NCI-H510A treated with DMSO at 0.1 percent for 48 hours (cell line): Measurements from ENCODE around the gene HNRNPK.

ENCODE experiments used
- DNase-seq: peaks from one replicate; lab custom pipeline; 2025; lab: John Stamatoyannopoulos, UW

HNRNPK gene

GRCh38 chr9:83932851-83933250 lies 47.2 kb downstream of the HNRNPK start:
- DNase-seq = no peak

- no peak for DNase-seq
Observed at GRCh38 chr9:83932011-83932410, 48.0 kb downstream of the HNRNPK start.

DNA sequence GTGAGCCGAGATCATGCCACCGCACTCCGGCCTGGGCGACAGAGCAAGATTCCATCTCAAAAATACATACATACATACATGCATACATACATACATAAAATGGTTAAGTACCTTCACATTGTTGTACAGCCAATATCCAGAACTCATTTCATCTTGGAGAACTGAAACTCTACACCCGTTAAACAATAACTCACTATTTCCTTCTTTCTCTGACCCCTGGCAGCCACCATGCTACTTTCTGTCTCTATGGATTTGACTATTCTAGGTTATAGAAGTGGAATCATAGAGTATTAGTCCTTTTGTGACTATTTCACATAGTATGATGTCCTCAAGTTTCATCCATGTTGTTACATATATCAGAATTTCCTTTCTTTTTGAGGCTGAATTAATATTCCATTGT lies 49.1 kb downstream of the HNRNPK start:
- DNase-seq = no peak

DNA sequence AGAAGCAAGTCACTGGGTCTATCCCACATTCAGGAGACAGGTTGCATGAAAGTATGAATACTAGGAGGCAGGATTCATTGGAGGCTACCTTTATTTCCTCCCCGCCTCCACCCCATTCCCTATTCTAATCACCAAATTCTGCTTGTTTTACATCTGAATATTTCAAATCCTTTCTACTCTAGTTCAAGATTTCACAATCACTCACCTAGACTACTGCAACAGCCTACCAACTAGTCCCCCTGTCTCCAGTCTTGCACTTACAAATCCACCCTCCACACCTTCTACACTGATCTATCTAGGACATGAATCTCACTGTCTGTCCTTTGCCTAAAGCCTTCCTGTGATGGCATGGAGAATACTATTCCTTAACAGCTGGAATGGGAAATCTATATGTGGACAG lies 52.4 kb downstream of the HNRNPK start:
- no peak for DNase-seq

DNA sequence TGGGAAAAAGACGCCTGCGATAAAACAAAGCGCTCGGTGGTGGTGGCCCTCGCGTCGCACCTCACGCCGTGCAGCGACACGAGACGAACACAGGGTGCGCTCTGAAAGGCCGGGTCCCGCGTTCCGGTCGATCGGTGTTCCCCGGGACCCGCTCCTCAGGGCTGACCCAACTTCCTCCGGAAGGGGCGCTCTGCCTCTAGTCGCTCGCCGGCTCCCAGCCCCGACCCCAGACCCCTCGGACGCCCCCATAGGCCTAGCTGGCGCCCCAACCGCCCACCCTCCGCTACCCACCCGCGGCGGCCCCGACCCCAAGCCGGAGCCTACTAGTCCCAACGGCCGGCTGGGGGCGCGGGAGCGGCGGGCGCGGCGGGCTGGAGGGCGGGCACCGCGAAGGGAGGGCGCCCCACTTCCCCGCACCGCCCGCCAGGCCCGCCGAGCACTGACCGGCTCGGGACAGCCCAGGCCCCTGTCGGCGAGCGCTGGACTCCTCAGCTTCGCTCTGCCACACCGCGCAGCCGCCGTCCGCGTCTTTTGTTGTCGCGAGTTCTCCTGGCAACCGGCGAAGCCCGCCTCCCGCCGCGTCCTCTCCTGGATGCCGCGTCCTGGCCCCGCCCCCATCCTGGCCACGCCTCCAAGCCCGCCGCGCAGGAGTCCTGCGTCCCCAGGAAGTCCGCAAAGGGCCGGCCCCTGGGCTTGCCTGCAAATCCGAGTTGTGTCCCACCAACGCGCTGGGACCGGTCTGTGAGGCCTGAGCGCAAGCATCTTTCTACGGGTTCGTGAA lies 58.9 kb downstream of the HNRNPK start, which contains the start of gene KIF27:
Gene KIF27, minus strand, starts transcription at position 506 of the 781 bp plus-strand sequence. CDS start 5,841 bp downstream, outside the sequence.
- DNase-seq = peak; percentile 85

- peak; percentile 69 for DNase-seq
Observed at GRCh38 chr9:83920469-83920926, 59.5 kb downstream of the HNRNPK start.

DNA sequence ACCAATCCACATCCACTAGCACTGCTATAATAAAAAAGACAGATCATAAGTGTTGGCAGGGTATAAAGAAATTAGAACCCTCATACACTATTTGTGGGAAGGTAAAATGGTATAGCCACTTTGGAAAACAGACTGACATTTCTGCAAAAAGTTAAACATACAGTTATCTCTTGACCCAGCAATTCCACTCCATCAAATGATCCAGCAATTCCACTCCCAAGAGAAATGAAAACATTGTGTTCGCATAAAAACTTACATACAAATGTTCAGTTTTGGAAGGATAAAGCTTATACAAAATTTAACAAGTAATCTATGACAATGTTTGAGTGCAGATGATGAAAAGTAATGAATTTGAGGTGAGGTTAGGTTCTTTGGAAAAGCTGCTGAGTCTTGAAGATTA lies 60.9 kb downstream of the HNRNPK start:
- no peak for DNase-seq
